ENCODE results near the gene IGF1.

Gene IGF1

DNA sequence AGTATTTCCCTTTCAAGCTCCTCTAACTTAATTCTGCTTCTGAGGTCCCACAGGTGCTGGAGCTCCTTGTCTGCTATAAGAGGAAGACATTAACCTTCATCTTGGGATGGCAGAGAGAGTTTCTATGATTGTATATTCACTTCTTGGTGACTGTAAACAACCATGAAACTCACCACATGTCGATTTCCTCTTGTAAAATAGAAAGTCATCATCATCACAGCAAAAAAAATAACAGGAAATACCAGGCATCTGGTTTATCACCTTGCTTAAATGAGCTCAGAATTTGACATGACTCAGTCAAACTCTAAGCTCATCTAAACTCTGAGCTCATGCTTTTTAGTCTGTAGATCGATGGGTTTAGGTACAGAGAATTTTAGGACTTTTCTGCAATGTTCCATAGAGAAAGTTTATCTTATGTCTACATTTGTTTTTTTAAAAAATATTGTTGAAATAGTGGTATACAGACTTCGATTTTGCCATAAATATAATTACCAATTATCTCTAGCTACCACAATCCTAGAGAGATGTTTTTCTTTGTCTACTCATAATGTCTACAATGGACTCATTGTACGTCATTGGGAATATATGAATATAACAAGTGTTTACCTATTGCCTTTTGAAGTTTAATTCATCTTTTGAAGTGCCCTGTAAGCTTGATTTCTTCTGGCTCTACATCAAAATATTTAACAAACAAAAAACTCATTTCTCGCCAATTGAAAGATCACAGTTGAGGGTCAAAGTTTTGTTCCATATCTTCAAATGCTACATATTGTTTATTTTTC lies 58.4 kb downstream of the IGF1 start:
- H3K27ac ChIP-seq (ENCODE audit: low read length), result no peak overlapping the region
- H3K27me3 ChIP-seq (ENCODE audit: insufficient read depth, low read length), result no peaks in the 10 kb centered on the region
- H3K9ac ChIP-seq (ENCODE audit: low read depth, low read length), result no peak overlapping the region
- H3K4me1 ChIP-seq (ENCODE audit: insufficient read depth, low read length), result no peaks in the 10 kb centered on the region
- no peaks in the 10 kb centered on the region for H3K36me3 ChIP-seq (ENCODE audit: insufficient read depth, low read depth, low read length)
- no peaks in the 10 kb centered on the region for H3K9me3 ChIP-seq (ENCODE audit: insufficient read depth, low read depth, low read length)
- H3K4me3 ChIP-seq (ENCODE audit: low read length), result no peak overlapping the region

DNA sequence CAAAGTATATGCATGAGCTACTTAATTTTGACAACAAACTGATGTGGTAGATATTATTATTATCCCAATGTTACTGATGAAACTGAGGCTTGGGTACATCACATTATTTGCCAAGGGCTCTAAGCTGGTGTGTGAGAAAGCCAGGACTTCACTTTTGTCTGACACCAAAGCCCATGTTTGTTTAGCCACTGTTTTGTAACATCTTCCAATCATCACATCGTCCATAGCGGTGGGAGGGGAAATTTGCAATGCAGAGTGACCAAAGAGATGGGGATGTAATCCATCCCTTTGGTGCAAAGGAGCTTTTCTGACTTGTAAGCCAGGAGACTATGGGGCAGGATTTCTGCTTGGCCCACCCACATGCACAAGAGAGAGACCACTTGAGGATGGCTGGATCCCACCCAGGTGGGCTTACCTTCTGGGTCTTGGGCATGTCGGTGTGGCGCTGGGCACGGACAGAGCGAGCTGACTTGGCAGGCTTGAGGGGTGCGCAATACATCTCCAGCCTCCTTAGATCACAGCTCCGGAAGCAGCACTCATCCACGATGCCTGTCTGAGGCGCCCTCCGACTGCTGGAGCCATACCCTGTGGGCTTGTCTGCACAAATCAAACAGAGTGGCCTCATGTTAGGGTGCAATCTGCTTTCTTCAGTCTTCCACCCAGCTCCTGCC lies 61.1 kb downstream of the IGF1 start:
- no peak overlapping the region for H3K27ac ChIP-seq (ENCODE audit: low read length)
- no peak overlapping the region for H3K9ac ChIP-seq (ENCODE audit: low read depth, low read length)
- no peaks in the 10 kb centered on the region for H3K4me1 ChIP-seq (ENCODE audit: insufficient read depth, low read length)
- no peaks in the 10 kb centered on the region for H3K27me3 ChIP-seq (ENCODE audit: insufficient read depth, low read length)
- H3K9me3 ChIP-seq (ENCODE audit: insufficient read depth, low read depth, low read length), result no peaks in the 10 kb centered on the region
- H3K36me3 ChIP-seq (ENCODE audit: insufficient read depth, low read depth, low read length), result no peaks in the 10 kb centered on the region
- no peak overlapping the region for H3K4me3 ChIP-seq (ENCODE audit: low read length)

DNA sequence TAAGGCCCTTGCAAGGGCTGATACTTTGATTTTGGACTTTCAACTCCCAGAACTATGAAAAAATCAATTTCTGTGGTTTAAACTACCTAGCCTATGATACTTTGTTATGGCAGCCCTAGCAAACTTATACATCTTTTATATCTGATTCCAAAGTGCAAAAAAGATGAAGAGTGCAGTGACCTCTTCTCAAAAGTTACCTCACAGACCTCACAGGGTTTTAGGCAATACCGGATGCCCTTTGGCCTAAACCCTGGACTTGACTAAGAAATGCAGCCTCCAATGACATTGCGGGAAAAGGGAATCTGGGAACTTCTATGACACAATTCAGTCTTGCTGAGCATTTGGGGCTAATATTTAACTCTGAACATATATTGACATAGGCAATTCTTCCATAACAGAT lies 63.3 kb downstream of the IGF1 start:
- no peaks in the 10 kb centered on the region for H3K27me3 ChIP-seq (ENCODE audit: insufficient read depth, low read length)
- H3K27ac ChIP-seq (ENCODE audit: low read length), result no peak overlapping the region
- no peaks in the 10 kb centered on the region for H3K36me3 ChIP-seq (ENCODE audit: insufficient read depth, low read depth, low read length)
- no peaks in the 10 kb centered on the region for H3K4me1 ChIP-seq (ENCODE audit: insufficient read depth, low read length)
- no peaks in the 10 kb centered on the region for H3K9me3 ChIP-seq (ENCODE audit: insufficient read depth, low read depth, low read length)
- no peak overlapping the region for H3K9ac ChIP-seq (ENCODE audit: low read depth, low read length)
- no peak overlapping the region for H3K4me3 ChIP-seq (ENCODE audit: low read length)

DNA sequence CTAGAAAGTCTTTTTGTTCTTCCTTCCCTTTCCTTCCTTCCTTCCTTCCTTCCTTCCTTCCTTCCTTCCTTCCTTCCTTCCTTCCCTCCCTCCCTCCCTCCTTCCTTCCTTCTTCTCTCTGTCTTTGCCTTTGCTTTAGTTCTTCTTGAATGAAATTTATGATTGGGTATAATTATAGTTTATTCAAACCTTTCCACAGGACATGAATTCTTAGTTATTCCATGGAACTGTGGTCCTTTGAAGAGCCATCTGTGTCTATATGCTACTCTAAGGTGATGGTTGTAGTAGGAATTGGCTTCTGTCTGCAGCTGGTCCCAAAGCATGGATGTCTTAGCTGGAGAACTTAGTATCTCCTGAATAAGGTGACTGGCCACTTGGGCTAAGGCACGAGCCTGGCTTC lies 64.8 kb downstream of the IGF1 start:
- Histone ChIP-seq H3K27ac (ENCODE audit: low read length) (no peak overlapping the region), H3K27me3 (ENCODE audit: insufficient read depth, low read length) (no peaks in the 10 kb centered on the region), H3K36me3 (ENCODE audit: insufficient read depth, low read depth, low read length) (no peaks in the 10 kb centered on the region), H3K9ac (ENCODE audit: low read depth, low read length) (no peak overlapping the region), H3K9me3 (ENCODE audit: insufficient read depth, low read depth, low read length) (no peaks in the 10 kb centered on the region), H3K4me3 (ENCODE audit: low read length) (no peak overlapping the region), H3K4me1 (ENCODE audit: insufficient read depth, low read length) (no peaks in the 10 kb centered on the region)

DNA sequence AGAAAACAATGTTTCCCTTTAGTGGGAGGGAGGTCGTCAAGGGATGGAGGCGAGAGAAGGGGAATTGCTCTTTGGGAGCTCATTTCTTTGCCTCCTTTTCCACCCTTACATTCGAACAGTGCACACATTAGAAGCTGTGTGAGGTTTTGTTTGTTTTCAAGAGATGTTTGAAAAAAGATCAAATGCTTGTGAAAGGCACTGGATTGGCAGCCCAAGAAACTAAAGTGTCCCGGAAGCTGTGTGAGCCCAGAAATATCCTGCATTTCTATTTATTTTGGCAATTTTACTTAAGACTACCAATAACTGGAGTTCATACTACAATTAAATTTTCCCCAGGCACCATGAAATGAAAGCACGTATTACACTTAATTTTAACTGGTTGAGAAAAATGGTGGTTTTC lies 67.0 kb downstream of the IGF1 start:
- no peak overlapping the region for H3K9ac ChIP-seq (ENCODE audit: low read depth, low read length)
- H3K4me1 ChIP-seq (ENCODE audit: insufficient read depth, low read length), result no peaks in the 10 kb centered on the region
- no peak overlapping the region for H3K4me3 ChIP-seq (ENCODE audit: low read length)
- H3K27ac ChIP-seq (ENCODE audit: low read length), result no peak overlapping the region
- no peaks in the 10 kb centered on the region for H3K27me3 ChIP-seq (ENCODE audit: insufficient read depth, low read length)
- H3K36me3 ChIP-seq (ENCODE audit: insufficient read depth, low read depth, low read length), result no peaks in the 10 kb centered on the region
- no peaks in the 10 kb centered on the region for H3K9me3 ChIP-seq (ENCODE audit: insufficient read depth, low read depth, low read length)

DNA sequence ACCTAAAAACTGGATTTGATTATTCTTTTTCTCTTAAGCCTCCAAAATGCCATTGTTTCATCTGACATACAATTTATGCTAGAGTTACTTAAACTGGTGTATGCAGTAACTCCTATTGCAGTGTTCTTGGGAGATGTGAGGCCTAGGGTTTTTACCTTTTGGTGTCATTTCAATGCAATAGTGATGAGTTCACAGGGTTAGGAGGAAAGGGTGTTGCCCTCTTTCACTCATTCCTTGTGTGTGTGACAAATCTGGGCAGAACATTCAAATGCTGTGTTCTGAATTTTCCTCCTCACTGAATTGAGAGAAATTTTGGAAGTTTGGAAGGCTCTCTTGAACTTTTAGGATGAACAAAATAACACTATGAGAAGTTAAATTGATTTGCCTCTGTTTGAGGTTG lies 69.9 kb downstream of the IGF1 start:
- no peaks in the 10 kb centered on the region for H3K9me3 ChIP-seq (ENCODE audit: insufficient read depth, low read depth, low read length)
- H3K27ac ChIP-seq (ENCODE audit: low read length), result no peak overlapping the region
- H3K4me1 ChIP-seq (ENCODE audit: insufficient read depth, low read length), result no peaks in the 10 kb centered on the region
- no peaks in the 10 kb centered on the region for H3K36me3 ChIP-seq (ENCODE audit: insufficient read depth, low read depth, low read length)
- no peak overlapping the region for H3K4me3 ChIP-seq (ENCODE audit: low read length)
- H3K27me3 ChIP-seq (ENCODE audit: insufficient read depth, low read length), result no peaks in the 10 kb centered on the region
- H3K9ac ChIP-seq (ENCODE audit: low read depth, low read length), result no peak overlapping the region

DNA sequence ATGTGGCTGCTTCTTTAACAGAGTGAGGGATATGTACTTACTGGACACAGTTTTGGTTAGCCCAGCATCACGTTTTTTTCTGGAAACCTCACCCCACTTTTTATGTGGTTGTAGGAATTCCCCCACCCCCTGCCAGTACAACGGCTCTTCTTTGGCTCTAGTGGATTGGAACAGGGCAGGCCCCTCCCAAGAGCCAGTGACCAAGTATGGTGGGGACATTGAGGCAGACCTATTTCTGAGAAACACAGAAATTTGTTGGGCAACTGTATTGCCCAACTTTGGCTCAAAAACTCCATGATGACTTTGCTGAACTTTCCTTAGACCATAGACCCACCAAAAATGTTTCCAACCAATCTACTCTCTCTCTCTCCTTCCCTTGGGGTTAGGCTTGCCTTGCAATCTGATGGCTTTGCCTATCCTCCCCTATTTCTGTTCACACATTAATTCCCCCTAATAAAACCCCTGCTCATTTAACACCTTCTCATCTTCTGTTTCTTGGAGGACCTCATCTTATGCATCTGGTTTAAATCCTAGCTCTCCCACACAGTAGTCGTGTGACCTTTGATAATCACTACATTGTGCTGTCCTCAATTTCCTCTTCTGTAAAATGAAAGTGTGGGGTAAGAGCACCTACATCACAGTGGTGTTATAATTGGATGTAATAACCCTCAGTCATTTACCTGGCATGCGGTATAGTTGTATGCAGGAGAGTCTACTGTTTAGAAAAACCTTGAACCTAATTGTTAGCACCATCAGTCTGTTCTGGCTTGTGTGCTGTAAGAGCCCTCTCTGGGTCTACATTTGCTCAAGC lies 71.7 kb downstream of the IGF1 start:
- Histone ChIP-seq H3K36me3 (ENCODE audit: insufficient read depth, low read depth, low read length) (no peaks in the 10 kb centered on the region), H3K9ac (ENCODE audit: low read depth, low read length) (no peak overlapping the region), H3K9me3 (ENCODE audit: insufficient read depth, low read depth, low read length) (no peaks in the 10 kb centered on the region), H3K27me3 (ENCODE audit: insufficient read depth, low read length) (no peaks in the 10 kb centered on the region), H3K4me1 (ENCODE audit: insufficient read depth, low read length) (no peaks in the 10 kb centered on the region), H3K27ac (ENCODE audit: low read length) (no peak overlapping the region), H3K4me3 (ENCODE audit: low read length) (no peak overlapping the region)

DNA sequence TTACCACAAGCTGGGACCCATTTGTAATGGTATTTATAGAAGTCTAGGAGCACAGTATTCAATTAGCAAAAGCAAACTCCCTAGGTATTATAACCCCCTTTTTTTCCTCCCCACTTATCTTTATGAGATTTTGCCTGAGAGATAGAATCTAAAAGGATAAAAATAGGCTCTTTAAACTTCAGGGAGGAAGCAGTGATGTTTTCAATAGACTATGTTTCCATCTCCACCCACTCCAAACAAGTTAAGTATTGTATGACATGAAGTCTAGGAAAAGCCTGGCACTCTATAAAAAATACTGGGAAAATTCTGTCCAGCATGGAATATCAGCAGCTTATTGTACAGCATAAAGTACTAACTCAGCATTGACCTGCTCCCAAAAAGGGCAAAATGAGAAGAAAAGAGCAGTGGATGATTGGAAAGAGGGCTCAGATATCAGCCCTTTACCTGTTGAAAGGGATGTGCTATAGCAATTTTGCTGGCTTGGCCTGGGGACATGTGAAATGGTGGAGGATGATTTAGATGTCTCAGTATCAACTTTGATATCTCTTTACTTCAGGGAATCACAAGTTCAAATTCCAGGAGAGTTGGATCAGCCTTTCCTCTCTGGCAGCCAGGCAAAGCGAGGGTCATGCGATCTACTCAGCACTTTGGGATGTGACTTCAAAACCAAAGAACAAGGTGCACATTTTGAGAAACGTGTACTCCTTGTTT lies 72.4 kb downstream of the IGF1 start:
- Histone ChIP-seq H3K4me1 (ENCODE audit: insufficient read depth, low read length) (no peaks in the 10 kb centered on the region), H3K9ac (ENCODE audit: low read depth, low read length) (no peak overlapping the region), H3K4me3 (ENCODE audit: low read length) (no peak overlapping the region), H3K36me3 (ENCODE audit: insufficient read depth, low read depth, low read length) (no peaks in the 10 kb centered on the region), H3K27me3 (ENCODE audit: insufficient read depth, low read length) (no peaks in the 10 kb centered on the region), H3K9me3 (ENCODE audit: insufficient read depth, low read depth, low read length) (no peaks in the 10 kb centered on the region), H3K27ac (ENCODE audit: low read length) (no peak overlapping the region)

DNA sequence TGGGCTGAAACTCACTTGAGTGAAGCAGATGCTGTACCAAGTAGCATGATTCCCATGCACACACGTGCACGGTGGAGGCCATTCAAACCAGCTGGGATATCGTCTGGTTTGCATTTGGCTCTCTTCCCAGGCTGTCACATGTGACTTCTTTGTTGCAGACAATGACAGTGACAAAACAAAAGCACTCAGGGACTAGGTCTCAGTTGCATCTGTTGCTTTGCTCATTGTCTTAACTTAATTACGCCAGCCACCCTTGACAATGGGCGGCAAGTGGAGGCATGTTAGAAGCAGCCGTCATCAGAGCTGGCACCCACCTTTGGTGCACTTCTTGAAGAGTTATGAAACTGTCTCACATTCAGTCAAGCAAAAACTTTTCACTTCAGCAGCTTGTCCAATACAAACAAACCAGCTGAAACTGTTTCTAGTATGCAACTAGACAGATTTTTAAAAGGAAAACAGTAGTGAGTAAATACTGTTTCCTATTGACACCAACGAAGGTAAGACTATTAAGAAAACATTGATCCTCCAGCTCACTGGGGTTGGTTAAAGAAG lies 74.3 kb downstream of the IGF1 start:
- Histone ChIP-seq H3K27me3 (ENCODE audit: insufficient read depth, low read length) (no peaks in the 10 kb centered on the region), H3K4me3 (ENCODE audit: low read length) (no peak overlapping the region), H3K9me3 (ENCODE audit: insufficient read depth, low read depth, low read length) (no peaks in the 10 kb centered on the region), H3K27ac (ENCODE audit: low read length) (no peak overlapping the region), H3K9ac (ENCODE audit: low read depth, low read length) (no peak overlapping the region), H3K4me1 (ENCODE audit: insufficient read depth, low read length) (no peaks in the 10 kb centered on the region), H3K36me3 (ENCODE audit: insufficient read depth, low read depth, low read length) (no peaks in the 10 kb centered on the region)

DNA sequence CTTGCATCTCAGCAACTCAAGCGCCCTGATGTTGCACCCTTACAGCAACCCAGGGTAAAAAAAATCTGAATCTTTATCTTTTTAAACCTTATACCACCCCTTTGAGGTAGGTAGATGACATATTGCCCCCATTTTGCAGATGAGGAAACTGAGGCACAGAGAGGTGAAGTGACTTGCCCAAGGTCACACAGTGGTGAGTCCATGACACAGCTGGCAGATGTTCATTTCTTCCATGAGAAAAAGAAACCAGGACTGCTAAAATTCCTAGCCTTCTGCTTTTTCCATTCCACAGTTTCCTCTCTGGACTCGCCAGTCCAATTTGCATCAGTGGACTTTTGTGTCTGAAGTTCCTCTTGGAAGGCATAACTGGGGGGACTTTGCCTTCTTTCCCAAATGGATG lies 79.3 kb downstream of the IGF1 start:
- H3K4me3 ChIP-seq (ENCODE audit: low read length), result no peak overlapping the region
- H3K4me1 ChIP-seq (ENCODE audit: insufficient read depth, low read length), result no peaks in the 10 kb centered on the region

DNA sequence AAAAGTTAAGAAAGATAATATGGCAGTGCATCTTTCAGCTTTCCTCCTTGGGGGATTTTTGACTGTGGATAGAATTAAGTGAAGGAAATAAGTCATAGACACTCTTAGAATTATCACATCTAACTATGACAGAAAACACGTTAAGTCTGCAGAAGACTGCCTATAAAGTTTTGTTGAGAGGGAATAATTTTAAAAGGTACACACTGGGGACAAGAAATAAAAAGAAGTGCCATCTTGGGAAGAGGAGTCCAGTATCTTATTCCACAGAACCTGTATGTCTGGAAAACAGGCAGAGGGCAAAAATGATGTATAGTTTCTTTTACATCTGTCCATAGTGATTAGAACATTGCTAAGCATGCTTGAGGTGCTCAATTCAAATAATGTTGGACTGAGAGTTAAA lies 80.7 kb downstream of the IGF1 start:
- Histone ChIP-seq H3K9ac (ENCODE audit: low read depth, low read length) (no peak overlapping the region), H3K36me3 (ENCODE audit: insufficient read depth, low read depth, low read length) (no peaks in the 10 kb centered on the region), H3K4me3 (ENCODE audit: low read length) (no peak overlapping the region), H3K27ac (ENCODE audit: low read length) (no peak overlapping the region), H3K9me3 (ENCODE audit: insufficient read depth, low read depth, low read length) (no peaks in the 10 kb centered on the region), H3K4me1 (ENCODE audit: insufficient read depth, low read length) (no peaks in the 10 kb centered on the region), H3K27me3 (ENCODE audit: insufficient read depth, low read length) (no peaks in the 10 kb centered on the region)

More for the DNA sequence above, 79.3 kb downstream of the IGF1 start:
- Histone ChIP-seq H3K27me3 (ENCODE audit: insufficient read depth, low read length) (no peaks in the 10 kb centered on the region), H3K36me3 (ENCODE audit: insufficient read depth, low read depth, low read length) (no peaks in the 10 kb centered on the region), H3K9me3 (ENCODE audit: insufficient read depth, low read depth, low read length) (no peaks in the 10 kb centered on the region), H3K9ac (ENCODE audit: low read depth, low read length) (no peak overlapping the region), H3K27ac (ENCODE audit: low read length) (no peak overlapping the region)
